HG02763 (cell line): ENCODE results near the gene CLDN18.

Experiments used
- ATAC-seq: cut with Tn5 transposase; IDR thresholded peaks from one replicate; pipeline ENCODE4 v1.9.1; 2021; ENCODE audit warnings: mild to moderate bottlenecking, moderate library complexity; ENCODE audit not compliant: unreplicated experiment

The CLDN18 gene

DNA sequence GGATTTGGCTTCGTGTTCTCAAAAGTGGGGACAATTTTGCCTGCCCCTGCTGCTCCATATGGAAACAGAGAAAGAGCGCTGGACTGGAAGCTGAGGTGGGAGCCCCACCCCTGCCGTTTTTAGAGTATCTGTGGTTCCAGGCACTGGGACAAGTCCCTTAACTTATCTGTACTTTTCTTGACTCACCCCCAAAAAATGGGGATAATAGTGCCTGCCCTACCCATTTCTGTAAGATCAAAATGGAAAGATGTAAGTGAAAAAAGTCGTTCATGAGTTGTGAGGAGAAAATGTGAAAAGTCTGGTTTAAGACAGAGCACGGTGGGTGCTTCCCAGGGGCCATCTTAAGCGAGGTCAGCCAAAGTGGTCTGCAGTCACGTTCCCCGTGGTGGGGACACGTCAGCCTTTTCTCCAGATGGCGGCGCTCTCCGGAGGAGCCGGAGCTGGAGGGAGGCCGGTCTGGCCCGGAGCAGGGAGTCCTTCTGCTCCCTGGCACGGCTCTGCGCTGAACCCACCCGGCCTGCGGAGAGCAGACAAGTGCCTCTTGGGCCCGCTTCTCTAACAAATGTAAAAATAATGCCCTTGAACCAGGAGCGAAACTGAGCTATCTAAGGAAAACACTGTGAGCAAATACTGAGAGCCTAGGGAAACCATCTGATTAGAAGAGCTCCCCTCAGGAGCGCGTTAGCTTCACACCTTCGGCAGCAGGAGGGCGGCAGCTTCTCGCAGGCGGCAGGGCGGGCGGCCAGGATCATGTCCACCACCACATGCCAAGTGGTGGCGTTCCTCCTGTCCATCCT, at the start of gene CLDN18:
CLDN18 (plus strand) TSS at position 690 of the 797 bp plus-strand sequence; CDS start at position 751, 61 bp downstream.
- ATAC-seq, result no peak

DNA sequence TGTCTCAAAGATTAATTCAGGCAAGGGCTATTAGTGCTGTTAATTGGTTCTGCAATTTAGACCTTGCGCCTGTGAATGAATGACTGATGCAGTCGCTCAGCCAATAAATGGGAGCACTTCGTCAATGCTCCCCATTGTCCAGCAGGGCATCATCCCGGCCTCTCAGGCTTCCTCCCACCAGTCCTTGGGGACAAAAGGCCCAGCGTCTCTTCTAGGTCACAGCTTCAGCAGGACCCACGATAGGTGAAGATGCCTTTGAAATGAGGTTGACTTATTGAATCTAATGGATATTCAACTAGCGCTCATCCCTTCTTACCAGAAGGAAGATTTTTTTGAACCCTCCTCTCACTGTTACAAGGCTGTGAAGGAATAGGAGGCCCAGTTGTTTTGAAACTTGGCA, 47.7 kb upstream of the CLDN18 start:
- no peak for ATAC-seq

DNA sequence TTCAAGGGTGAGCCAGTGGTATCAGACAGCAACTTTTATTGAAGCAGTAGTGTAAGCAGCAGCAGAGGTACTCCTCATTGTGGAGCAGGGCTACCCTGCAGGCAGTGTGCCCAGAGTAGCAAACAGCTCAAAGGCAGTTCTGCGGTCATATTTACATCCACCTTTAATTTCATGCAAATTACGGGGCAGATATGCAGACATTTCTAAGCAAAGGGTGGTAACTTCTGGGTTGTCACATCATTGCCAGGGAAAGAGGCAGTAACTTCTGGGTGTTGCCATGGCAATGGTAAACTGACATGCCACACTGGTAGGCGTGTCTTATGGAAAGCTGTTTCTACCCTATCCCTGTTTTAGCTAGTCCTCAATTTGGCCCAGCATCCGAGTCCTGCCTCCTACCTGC, 46.5 kb upstream of the CLDN18 start:
- ATAC-seq, result no peak

DNA sequence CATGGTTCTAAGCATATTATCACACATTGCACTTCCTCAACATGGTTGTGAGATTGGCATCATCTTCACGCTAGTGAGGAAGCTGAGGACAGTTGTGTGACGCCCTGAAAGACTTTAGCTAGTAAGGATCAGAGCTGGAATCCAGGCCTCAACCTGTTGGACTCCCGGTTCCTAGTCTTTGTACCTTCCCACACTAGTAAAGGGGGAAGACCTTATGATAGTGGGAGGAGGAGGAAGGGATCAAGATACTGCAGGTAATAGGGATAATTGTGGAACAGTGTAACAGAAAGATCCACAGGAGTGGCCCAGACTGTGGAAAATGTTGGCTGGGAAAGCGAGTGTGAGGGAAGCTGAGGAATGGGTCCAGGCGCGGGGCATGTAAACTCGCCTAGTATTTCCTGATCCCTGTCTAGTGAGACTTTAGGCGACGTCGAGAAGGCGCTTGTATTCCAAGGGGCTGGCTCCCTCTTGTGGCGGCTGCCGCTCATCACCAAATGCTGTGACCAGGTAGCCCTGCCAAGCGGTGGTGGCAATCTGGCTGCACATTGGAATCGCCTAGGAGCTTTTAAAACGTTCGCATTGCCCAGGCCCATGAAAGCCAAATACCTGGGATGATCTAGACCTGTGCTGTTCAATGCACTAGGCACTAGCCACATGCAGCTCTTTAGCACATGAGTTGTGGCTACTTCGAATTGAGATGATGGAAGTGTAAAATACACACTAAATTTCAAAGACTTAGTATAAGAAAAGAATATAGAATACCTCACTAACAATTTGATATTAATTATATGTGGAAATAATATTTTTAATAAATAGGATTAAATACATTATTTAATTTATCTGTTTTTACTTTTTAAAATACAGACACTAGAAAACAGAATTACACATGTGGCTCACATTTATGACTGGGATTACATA, 38.8 kb upstream of the CLDN18 start:
- peak; percentile 87 for ATAC-seq

DNA sequence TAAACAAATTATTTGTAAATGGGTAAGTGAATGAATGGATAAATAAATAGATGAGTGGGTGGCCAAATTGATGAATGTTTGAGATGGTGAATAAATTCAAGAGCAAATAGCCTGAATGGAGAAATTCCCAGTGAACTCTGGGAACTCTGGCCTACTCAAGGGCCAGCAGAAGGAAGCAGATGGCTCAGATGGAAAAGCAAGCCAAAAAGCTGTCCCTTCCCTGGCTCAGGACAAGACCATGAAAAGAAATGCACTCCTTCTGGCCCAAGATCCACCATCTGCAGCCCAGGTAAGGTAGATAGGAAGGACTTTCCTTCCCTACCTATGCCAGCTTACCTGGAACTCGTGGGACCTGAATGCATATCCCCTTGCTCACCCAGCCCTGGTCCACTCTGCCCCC, 37.6 kb upstream of the CLDN18 start:
- ATAC-seq, result no peak

DNA sequence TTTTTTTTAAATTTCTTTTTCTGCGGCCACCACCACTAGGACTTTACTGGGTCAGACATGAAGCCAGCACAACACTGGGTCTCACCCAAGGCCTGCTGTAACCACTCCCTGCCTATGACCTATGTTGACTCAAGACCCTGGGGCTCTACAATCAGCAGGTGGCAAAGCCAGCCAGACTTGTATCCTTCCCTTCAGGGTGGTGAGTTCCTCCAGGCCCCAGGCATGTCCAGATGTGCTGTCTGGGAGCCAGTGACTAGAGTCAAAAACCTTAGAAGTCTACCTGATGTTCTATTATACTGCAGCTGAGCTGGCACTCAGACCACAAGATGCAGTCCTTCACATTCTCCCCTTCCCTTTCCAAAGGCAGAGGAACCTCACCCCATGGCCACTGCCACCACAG, 31.6 kb upstream of the CLDN18 start:
- no peak for ATAC-seq

DNA sequence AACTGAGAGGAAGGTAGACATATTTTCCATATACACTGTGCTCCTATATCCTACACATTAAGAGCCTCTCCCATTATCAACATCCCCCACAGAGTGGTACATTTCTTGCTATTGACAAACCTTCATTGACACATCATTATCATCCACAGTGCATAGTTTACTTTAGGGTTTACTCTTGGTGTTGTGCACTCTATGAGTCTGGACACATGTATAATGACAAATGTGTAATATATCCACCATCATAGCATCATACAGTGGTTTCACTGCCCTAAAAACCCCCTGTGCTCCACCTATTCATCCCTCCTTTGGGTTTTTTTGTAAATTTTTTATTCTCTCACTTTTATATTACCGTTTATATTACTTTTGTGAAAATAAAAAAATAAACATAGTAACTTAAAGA, 22.2 kb upstream of the CLDN18 start:
- ATAC-seq, result no peak

DNA sequence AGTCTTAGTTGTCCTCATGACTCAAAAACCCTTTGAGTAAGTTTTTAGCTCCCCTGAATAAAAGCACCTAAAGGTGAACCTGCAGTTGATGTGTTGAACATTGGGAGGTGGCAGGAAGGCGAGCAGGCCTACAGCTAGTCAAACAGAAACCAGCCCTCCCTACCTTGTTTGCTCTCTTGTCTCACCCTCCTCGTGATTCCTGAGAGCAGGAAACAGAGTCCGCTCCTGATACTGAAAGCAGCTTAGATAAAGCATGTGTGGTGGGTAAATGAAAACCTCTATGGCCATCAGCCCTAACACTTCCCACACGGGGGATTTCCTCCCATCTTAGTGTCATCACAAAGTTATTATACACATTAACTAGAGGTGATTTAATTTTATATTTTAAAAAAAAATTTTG, 21.8 kb upstream of the CLDN18 start:
- ATAC-seq, result peak; percentile 78

DNA sequence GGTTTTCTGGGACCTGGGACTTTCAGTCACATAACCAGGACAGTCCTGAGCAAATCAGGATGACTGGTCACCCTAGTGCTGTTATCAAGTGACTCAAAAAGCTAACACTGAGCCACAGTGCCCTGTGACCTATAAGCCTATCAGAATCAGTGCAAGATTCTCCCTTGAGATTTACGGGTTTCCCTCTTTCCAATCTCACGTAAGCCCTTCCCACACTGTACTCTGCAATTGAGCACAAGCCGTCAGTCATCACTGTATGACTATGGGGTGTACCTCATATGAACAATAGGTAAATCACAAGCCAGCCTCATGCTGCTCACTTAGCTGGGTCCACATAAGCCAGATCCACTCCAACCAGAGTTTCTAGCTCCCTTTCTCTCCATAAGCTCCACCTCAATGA, 21.0 kb upstream of the CLDN18 start:
- ATAC-seq, result peak; percentile 69

DNA sequence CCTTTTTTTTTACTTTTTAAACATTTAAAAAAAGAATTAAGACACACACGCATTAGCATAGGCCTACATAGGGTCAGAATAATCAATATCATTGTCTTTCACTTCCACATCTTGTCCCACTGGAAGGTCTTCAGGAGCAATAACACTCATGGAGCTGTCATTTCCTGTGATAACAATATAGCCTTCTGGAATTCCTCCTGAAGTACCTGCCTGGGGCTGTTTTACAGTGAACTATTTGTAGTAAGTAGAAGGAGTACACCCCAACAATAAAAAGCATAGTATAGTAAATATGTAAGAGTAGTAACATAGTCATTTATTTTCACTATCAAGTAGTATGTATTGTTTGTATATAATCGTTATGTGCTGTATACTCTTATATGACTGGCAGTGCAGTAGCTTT, 19.5 kb upstream of the CLDN18 start:
- no peak for ATAC-seq

DNA sequence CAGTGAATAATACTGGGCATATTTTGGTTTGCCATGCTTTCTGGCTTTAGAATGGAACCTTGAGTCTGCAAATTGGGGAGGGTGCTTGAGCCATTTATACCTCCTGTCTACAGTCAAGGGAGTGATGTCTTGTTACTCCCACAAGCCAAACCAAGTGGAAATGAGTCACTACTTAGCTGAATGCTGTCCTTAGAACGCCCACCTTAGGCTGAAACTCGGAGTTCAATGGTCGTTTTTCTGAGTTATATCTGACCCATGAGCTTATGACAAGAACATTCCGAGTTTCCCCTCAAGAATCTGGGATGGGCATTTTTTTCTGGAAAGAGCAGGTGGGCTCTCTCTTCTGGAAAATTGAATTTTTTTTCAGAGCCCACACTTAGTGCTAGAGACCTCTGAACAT, 17.4 kb upstream of the CLDN18 start:
- no peak for ATAC-seq

DNA sequence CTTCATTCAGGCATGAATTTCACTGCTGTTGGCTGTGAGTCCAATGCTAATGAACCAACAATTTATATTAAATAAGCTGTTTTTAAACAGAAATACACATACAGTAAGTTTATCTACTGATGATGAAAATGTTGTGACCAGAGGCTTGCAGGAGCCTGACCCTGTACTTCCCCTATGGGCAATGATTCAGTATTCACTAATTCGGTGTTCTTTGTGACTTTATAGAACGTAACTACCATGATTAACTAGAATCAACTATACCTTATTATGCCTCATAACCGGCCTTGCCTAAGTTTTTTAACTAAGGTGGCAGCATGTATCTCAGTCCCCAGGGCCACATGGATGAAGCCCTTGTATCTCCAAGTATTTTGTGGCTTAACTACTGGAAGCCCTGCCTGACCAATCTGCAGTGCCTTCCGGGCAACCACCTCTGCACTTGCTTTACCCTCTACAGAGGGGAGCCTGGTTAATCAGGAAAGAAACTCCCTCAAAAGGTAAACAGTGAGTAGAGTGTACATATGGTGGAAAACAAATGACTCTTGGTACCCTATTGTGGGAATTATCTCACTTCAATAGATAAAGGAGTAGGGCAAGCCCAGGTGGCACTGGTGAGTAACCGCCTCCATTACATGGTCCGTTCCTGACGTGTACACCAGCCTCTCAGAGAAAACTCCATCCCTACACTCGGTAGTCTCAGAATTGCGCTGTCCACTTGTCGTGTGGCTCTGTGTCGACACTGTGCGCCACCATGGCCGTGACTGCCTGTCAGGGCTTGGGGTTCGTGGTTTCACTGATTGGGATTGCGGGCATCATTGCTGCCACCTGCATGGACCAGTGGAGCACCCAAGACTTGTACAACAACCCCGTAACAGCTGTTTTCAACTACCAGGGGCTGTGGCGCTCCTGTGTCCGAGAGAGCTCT, 11.6 kb upstream of the CLDN18 start:
- ATAC-seq, result no peak

DNA sequence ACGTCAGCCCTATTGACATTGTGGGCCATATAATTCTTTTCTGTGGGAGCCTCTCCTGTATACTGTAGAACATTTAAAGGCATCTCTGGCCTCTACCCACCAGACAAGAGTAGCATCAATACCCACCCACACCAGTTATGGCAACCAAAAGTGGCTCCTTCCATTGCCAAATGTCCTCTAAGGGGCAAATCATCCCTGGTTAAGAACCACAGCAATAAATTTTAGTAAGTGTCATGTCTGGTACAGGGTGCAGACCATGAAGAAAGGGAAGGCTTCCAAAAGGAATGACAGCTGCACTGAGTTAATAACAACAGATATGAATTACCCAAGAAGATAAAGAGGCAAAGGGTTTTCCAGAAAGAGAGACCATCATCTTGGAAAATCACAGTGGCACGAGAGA, 6.9 kb upstream of the CLDN18 start:
- no peak for ATAC-seq

DNA sequence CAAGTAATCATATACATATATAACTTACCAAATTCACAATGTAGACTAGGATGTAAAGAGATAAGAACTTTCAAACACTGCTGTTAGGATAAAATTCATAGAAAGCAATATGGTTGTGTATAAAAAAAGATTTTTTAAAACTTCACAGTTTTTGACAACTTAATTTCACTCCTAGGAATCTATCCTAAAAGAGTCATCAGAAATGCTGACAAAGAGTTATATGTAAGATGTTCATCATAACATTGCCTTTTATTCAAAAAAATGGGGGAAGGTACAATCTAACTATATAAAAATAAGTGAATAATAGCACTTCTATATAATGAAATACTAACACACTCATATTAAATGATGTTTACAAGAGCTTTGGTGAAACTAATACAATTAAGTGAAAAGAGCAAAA, 4.3 kb upstream of the CLDN18 start:
- ATAC-seq, result no peak

DNA sequence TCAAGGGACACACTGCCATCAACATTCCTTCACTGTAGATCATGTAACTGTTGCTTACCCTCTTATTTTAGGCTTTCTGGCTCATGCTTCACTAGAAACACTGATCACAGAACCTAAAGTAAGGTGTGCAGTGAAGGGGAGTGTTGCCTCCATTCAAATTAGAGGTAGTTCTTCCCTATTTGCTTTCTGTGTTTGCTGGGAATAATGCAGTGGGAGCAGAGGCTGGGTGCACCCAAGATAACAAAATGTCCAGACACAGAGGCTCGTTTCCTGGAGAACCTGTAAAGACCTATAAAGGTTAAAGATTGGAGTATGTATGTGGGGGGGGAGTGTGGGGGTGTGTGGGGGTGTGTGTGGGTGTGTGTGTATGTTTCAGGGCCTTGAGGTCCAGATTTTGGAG, 2.1 kb upstream of the CLDN18 start:
- no peak for ATAC-seq

DNA sequence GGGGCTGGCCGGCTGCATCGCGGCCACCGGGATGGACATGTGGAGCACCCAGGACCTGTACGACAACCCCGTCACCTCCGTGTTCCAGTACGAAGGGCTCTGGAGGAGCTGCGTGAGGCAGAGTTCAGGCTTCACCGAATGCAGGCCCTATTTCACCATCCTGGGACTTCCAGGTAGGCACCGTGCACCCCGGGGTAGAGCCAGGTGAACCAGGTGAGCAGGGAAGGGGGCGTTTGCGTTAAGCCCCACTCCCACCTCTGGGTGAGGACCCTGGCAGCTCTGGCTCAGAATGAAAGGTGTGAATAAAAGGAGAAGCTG, 267 bp downstream of the CLDN18 start:
- no peak for ATAC-seq

DNA sequence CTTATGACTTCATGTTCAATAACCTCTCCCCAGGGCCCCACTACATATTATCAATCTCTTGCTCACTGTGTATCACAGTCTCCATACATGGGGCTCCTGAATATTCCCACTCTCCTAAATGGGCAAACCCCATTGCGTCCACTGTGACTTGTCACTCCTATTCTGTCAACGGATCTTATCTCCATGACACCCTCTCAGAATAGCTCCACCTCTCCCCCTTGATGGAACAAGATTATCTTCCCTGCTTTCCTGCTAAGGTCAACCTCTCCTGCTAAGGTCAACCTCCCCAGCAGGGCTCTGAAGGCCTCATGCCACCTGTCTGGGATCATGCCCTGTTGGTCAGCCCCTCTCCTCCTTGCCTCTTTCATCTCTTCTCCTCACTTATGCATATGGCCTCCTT, 1.8 kb downstream of the CLDN18 start:
- ATAC-seq, result no peak

DNA sequence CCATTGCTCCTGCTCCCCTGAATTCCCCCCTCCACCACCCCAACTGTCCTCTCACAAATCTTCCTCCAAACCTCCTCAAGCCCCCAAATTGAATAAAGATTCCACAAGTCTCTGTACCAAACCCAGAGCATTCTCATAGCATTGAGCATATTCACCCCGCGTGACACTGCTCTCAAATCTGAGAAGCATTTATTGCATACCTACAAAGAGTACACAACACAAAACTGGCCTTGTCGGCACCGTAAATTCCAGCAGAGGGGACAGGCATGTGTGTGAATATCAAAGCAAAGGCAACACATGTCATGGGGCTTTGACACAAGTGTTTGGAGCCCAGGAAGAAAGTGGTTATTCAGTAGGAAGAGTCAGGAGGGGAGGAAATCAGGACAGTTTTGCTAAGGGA, 2.6 kb downstream of the CLDN18 start:
- no peak for ATAC-seq

DNA sequence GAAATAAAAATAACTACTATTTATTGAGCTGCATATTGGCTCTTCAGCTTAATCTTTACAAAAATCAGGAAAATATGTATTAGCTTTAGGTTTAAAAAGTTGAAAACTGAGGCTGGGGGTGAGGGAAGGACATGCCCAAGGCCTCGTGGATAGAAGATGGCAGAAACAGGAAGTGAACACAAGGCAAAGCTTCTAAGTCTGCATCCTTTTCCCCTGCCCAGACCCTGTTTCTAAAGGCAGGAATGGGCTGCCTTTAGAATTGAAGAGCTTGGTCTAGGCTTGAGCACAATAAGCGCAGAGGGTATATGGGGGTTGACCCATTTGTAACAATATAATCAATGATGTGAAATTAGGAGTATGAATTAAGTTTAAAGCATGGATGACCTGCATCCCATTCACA, 6.1 kb downstream of the CLDN18 start:
- ATAC-seq, result no peak

DNA sequence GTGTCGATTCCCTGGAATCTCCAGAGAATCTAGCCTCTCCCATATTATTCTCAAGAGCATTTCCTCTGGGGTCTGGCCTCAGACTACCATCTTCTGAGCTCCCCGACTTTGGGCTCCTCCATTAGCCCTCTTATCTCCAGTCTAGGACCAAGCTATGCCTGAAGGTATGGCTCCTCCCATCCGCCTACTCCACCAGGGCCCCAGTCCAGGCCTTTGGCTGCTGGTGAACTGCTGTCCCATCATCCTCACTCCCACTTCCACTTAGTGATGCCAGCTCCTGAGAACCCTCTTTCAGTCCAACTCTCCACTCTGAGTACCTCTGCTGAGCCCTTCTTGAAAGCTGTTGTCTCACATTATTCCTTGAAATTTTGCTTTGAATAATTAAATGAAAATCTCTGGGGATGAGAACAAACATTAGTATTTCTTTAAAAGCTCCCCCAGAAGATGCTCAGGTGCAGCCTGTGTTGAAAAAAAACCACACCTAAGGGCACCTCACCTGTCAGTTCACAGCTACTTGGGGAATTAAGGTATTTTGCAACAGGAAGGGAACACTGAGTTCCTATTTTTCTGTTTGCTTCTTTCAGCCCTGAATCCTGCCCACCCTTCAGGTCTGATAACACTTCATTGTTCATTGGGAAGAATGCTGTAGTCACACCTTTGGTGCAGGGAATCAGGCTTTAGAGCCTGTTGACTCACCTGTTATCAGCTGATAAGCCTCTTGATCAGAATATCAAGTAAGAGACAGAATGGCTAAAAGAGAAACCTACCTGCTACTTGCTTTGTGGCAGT, 9.5 kb downstream of the CLDN18 start:
- ATAC-seq, result no peak
